Fibroblast of villous mesenchyme (primary cell): ENCODE results near the gene FAM222A. TPM values are rescaled to one million over a fixed set of nuclear protein-coding genes. Genes with fewer than 3 reads are reported as not detected.

Experiments used
- DNase-seq: peaks from one replicate; pipeline ENCODE4 v3.0.0-alpha.2; 2010; ENCODE audit warnings: low read depth
- H3K4me3 ChIP-seq: 2 replicates; pipeline ENCODE4 v1.5.1; 2011; ENCODE audit warnings: low read depth, mild to moderate bottlenecking, low read length
- total RNA-seq: library from RNA; depleted of rRNA; stranded (reverse); fragments of >200 nt; gene quantifications from 2 replicates; pipeline ENCODE4 v1.2.3, GENCODE V29; 2012
- TF ChIP-seq, protein P1 (sequence below): IDR thresholded peaks from 2 replicates; pipeline ENCODE4 v1.5.1; 2012; ENCODE audit warnings: low read depth, mild to moderate bottlenecking, low read length; ENCODE audit not compliant: insufficient read depth

FAM222A gene
- total RNA-seq, 1 donor: 0.43 TPM

DNA sequence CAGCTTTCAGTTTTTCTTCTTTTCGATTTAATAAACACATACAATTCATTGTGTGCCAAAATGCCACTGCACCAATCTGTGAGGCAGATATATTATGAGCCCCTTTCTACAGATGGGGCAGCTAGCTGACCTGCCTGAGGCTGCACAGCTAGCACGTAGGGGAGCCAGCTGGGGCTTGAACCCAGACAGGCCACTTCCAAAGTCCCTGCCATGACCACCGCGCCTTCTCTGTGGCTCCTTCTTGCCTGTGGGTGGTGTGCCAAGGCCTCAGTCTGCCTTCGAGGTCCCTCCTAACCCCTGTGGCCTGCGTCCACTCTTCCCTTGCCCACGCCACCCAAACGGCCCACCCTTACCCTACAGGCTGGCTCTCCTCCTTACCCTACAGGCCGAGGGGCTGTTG lies 16.2 kb downstream of the FAM222A start:
- no peak overlapping the region for H3K4me3 ChIP-seq
- DNase-seq: no peak
- TF ChIP-seq, protein P1, sequence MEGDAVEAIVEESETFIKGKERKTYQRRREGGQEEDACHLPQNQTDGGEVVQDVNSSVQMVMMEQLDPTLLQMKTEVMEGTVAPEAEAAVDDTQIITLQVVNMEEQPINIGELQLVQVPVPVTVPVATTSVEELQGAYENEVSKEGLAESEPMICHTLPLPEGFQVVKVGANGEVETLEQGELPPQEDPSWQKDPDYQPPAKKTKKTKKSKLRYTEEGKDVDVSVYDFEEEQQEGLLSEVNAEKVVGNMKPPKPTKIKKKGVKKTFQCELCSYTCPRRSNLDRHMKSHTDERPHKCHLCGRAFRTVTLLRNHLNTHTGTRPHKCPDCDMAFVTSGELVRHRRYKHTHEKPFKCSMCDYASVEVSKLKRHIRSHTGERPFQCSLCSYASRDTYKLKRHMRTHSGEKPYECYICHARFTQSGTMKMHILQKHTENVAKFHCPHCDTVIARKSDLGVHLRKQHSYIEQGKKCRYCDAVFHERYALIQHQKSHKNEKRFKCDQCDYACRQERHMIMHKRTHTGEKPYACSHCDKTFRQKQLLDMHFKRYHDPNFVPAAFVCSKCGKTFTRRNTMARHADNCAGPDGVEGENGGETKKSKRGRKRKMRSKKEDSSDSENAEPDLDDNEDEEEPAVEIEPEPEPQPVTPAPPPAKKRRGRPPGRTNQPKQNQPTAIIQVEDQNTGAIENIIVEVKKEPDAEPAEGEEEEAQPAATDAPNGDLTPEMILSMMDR: no peak

DNA sequence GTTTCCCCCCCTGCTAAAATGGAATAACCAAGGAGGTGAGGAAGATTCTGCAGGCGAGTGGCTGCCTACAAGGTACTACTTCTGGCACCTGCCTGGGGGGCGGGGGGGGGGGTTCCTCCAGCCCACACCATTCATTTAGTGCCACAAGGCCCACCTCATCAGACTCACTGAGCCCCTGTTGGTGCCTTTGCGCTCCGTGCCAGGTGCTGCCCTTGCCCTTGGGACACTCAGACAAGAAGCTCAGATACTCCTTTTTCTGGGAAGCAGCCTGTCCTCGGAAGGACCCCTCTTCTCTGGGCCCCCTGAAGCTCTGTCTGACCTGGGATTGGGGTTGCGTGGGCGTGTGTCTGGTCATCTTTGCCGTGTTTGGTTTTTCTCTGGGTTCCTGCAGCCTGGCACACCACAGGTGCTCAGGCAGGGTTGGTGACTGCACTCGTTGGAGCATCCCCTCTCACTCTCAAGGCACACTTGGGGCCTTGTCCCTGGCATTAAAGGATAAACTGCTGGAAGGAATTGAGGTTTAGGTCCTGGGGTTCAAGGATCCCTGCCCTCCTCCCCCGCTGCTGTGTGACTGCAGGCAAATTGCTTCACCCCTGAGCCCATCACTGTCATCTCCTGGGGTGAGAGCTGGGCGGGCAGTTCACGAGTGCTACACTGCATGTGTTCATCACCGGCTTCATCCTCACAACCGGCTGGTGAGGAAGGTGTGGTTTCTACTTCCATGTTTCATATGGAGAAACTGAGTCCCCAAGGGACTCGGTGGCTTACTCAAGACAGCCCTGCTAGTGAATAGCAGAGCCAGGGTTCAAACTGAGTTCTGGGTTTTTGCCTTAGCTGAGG lies 16.9 kb downstream of the FAM222A start:
- TF ChIP-seq, protein P1: no peak
- no peak for DNase-seq
- no peak overlapping the region for H3K4me3 ChIP-seq

DNA sequence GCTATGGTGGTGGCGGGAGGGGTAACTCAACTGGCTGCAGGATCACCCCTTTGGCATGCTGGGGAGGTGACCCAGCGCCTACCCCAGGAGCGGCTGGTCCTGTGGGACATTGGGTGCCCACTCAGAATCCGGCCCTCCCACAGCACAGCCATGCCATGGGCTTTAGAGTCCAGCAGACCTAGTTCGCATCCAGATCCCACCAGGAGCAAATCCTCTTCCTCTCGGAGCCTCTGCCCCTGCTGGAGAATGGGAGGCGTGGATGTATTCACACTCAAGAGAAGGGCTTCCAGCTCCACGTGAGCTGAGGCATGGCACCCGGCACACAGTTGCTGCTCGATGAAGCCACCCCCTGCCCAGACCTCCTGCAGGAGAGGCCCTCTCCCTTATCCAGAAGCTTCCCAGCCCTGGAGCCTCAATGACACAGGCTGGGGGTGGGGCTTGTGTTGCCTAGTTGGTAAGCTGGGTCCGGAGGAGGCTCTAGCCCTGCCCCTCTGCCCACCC lies 17.7 kb downstream of the FAM222A start:
- DNase-seq: no peak
- TF ChIP-seq, protein P1: no peak
- H3K4me3 ChIP-seq: no peak overlapping the region

DNA sequence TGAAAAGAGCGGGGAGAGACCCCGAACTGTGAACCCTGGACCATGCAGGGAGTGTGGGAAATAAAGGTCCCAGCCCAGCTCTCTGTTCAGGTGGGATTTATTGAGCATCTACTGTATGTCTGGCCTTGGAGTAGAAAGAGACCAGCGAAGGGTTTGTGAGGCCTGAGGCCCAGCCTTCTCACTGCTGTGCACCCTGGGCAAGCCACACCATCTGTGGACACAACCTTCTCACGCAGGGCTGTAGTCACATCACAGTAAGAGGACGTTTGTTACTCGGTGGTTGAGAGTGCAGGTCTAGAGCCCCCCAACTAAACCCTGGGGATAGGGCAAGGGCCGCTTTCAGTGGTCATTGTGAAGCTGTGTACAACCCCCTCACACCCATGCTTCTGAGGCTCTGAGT lies 18.2 kb downstream of the FAM222A start:
- no peak overlapping the region for H3K4me3 ChIP-seq
- no peak for DNase-seq
- TF ChIP-seq, protein P1: no peak

DNA sequence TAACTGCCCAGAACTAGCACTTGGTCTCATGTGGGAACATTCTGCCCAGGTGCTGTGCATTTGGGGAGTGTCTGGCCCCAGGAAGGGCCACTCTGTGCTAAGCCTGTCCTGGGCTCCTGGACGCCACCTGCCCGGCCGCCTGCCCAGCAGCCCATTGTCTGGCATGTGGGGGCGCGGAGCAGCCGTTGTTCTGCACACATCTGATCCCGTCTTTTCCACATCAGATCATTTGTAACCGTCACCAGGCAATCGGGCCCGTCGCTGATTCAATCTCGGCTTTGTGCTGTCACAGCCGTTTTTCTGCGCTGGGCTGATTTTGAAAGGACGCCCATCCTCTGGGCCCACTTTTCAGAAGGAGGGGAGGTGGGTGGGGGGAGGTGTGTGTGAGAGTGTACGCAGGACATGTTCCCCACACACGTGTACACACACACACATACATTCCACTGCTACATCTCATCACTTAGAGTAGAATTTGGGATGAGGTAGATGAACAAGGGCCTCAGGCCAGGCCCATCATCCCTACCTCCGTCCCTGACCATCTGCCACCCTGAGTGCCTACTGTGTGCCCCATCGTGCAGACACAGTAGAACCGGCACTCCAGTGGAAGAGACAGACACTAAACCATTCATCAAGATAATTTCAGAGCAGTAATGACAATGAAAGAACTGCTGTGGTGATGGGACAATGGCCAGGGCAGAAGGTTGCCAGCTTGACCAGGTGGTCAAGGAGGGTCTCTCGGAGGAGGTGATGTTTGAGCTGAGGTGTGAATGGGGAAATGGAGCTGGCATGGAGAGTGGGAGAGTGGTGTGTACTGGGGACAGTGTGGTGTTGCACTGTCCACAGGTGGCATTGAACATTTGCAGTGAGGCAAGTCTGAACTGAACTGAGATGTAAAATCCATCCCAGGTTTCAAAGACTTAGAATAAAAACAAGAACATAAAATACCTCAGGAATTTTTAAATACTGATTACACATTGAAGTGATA lies 19.0 kb downstream of the FAM222A start:
- DNase-seq: no peak
- no peak overlapping the region for H3K4me3 ChIP-seq
- TF ChIP-seq, protein P1: no peak

DNA sequence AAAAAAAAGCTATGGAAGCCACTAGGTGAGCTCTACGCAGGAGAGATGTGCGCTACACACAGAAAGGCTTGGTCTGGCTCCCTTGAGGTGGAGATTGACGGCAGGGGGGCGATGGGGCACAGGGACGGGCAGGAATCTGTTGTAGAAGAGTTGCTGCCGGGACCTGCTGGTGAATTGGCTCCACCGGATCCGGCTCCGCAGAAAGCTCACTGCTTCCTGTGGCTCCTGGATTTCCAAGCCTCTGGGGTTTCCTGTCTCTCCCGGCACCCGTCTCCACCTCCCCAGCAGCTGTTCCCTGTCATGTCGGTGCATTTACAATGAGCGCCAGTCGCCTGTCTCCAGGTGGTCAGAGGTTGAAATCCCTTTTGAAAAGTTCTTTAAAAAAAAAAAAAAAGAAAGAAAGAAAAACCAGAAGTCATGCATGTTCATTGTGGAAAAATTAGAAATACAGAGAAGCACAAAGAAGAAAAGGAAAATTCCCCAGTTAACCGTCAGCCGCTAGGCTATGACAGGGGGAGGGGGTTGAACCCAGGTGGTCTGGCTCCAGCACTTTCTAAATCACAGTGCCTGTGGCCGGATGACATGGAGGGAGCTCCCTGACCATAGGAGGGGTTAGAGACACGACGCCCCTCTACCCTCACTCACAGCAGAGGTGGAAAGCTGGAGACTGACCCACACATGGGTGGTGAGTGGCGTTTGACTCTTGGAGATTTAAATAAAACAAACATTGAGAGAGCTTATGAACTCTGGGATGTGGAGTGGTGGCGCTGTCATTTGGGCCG lies 20.8 kb downstream of the FAM222A start:
- TF ChIP-seq, protein P1: no peak
- DNase-seq: no peak

More for the DNA sequence above, 20.8 kb downstream of the FAM222A start:
- no peak overlapping the region for H3K4me3 ChIP-seq
